Measurements from ENCODE around the gene SH2D1B.
"Not testable (repeated sequence)": the region's sequence is repeated elsewhere in the genome, so short reads cannot be mapped to it uniquely, and the experiment has no call there.

Gene SH2D1B, protein sequence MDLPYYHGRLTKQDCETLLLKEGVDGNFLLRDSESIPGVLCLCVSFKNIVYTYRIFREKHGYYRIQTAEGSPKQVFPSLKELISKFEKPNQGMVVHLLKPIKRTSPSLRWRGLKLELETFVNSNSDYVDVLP

DNA sequence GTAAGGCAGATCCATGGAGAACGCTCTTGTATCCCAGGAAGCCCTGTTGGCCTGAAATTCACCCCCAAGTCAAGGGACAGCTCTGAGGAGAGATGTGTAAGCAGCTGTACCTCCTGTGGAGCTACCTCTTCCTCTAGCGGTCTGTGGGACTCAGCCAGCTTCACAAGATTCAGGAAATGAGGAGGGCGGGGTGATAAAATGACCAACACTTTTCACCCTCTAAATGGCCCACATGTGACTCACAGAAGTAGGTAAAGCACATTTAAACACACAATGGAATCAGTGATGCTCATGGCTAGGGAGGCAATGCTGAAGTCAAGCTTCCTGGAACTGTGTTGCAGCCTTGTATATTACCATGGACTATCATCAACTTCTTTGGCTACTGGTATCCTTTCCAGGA, at the start of gene SH2D1B:
Gene SH2D1B, minus strand, starts transcription at position 135 of the 400 bp plus-strand sequence. Its CDS starts 120 bp downstream, at position 15.
- Histone ChIP-seq H3K27me3 (ENCODE audit: insufficient read depth, low read length) (no peaks in the 10 kb centered on the region), H3K4me1 (ENCODE audit: insufficient read depth, low read length) (no peaks in the 10 kb centered on the region), H2AFZ (ENCODE audit: low read depth, low read length) (no peak within 1 kb of the TSS), H3K4me3 (ENCODE audit: low read length) (no peak within 1 kb of the TSS), H3K36me3 (ENCODE audit: insufficient read depth, low read length) (no peaks in the 10 kb centered on the region), H3K9me3 (ENCODE audit: low read length) (peaks cover 3% of the 10 kb centered on the region)

DNA sequence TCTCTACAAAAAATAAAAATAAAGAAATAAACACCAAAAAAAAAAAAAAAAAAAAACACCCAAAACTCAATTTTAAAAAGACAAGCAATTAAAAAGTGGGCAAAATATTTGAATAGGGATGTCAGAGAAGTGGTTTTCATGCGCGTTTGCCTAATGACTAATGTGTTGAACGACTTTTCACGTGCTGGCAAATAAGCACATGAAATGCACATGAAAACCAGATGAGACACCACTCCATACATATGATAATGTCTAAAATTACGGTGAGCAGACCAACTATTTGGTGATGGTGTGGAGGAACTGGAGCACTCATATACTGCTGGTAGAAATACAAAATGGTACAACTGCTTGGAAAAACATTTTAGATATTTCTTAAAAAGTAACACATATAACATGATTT, 46.3 kb upstream of the SH2D1B start:
- Histone ChIP-seq H3K27me3 (ENCODE audit: insufficient read depth, low read length) (no peaks in the 10 kb centered on the region), H2AFZ (ENCODE audit: low read depth, low read length) (no peak overlapping the region), H3K36me3 (ENCODE audit: insufficient read depth, low read length) (no peaks in the 10 kb centered on the region), H3K9me3 (ENCODE audit: low read length) (no peaks in the 10 kb centered on the region), H3K4me3 (ENCODE audit: low read length) (no peak overlapping the region), H3K4me1 (ENCODE audit: insufficient read depth, low read length) (no peaks in the 10 kb centered on the region)

DNA sequence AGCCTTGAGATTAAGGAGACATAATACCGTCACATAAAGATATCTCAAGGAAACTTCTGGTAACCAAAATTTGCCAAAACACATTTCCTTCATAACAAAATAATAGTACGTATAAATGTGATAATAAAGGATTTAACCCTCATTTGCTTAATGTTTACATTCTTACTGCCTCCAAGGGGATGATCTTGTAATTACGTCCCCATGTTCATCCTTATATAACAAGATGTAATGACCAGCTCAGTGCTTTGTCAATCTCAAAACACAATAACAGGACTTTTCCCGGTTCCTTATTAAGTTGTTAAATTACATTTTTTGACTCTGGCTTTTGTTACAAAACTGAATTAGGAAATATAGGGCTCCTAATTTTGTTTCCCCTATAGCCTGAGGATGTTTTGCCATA, 44.4 kb upstream of the SH2D1B start:
- H3K4me1 ChIP-seq (ENCODE audit: insufficient read depth, low read length): no peaks in the 10 kb centered on the region
- H2AFZ ChIP-seq (ENCODE audit: low read depth, low read length): no peak overlapping the region
- no peak overlapping the region for H3K4me3 ChIP-seq (ENCODE audit: low read length)
- no peaks in the 10 kb centered on the region for H3K36me3 ChIP-seq (ENCODE audit: insufficient read depth, low read length)
- H3K9me3 ChIP-seq (ENCODE audit: low read length): no peaks in the 10 kb centered on the region
- H3K27me3 ChIP-seq (ENCODE audit: insufficient read depth, low read length): no peaks in the 10 kb centered on the region

DNA sequence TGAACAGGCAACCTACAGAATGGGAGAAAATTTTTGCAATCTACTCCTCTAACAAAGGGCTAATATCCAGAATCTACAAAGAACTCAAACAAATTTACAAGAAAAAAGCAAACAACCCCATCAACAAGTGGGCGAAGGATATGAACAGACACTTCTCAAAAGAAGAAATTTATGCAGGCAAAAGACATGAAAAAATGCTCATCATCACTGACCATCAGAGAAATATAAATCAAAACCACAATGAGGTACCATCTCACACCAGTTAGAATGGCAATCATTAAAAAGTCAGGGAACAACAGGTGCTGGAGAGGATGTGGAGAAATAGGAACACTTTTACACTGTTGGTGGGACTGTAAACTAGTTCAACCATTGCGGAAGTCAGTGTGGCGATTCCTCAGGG, 42.4 kb upstream of the SH2D1B start:
- not testable (repeated sequence) for H3K9me3 ChIP-seq (ENCODE audit: low read length); H2AFZ ChIP-seq (ENCODE audit: low read depth, low read length); H3K27me3 ChIP-seq (ENCODE audit: insufficient read depth, low read length); H3K4me3 ChIP-seq (ENCODE audit: low read length); H3K36me3 ChIP-seq (ENCODE audit: insufficient read depth, low read length); H3K4me1 ChIP-seq (ENCODE audit: insufficient read depth, low read length)

DNA sequence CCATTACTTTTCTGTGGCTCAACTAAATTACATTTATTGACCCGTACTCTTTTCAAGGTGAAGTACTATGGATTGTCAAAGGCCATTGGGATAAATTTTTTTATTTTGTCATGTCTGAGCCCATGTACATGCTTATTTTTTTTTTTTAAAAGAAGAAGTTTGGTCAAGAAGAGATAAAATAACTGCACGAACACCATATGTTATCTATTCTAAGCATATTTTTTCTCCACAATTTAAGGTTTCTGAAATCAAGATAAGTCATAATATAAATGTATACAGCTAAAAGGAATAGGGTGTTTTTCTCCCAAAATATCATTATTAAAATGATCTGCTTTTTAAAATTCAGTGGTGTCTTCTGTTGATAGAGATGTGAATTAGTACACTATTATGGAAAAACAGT, 35.0 kb upstream of the SH2D1B start:
- H3K4me3 ChIP-seq (ENCODE audit: low read length): no peak overlapping the region
- no peaks in the 10 kb centered on the region for H3K27me3 ChIP-seq (ENCODE audit: insufficient read depth, low read length)
- H3K4me1 ChIP-seq (ENCODE audit: insufficient read depth, low read length): no peaks in the 10 kb centered on the region
- no peak overlapping the region for H2AFZ ChIP-seq (ENCODE audit: low read depth, low read length)
- H3K9me3 ChIP-seq (ENCODE audit: low read length): no peaks in the 10 kb centered on the region
- H3K36me3 ChIP-seq (ENCODE audit: insufficient read depth, low read length): no peaks in the 10 kb centered on the region

DNA sequence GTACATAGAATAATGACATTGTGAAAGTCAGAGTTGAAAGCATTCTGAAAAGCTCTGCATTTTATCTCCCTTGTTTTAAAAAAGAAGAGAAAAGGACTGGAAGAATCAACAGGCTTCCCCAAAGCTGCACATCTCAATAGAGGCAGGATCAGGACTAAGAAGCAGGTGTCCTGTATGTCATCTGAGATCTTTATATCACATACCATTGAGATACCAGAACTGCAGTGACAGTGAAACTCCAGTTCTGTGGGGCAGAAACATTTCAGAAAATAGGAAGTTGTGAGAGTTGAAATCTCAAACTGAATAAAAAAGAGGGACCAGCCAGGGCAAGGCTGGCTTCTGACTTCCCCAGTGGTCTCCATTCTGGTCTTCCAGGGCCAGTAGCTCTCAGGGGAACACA, 33.0 kb upstream of the SH2D1B start:
- no peaks in the 10 kb centered on the region for H3K4me1 ChIP-seq (ENCODE audit: insufficient read depth, low read length)
- no peaks in the 10 kb centered on the region for H3K36me3 ChIP-seq (ENCODE audit: insufficient read depth, low read length)
- H3K27me3 ChIP-seq (ENCODE audit: insufficient read depth, low read length): no peaks in the 10 kb centered on the region
- no peak overlapping the region for H2AFZ ChIP-seq (ENCODE audit: low read depth, low read length)
- no peak overlapping the region for H3K4me3 ChIP-seq (ENCODE audit: low read length)
- no peaks in the 10 kb centered on the region for H3K9me3 ChIP-seq (ENCODE audit: low read length)

DNA sequence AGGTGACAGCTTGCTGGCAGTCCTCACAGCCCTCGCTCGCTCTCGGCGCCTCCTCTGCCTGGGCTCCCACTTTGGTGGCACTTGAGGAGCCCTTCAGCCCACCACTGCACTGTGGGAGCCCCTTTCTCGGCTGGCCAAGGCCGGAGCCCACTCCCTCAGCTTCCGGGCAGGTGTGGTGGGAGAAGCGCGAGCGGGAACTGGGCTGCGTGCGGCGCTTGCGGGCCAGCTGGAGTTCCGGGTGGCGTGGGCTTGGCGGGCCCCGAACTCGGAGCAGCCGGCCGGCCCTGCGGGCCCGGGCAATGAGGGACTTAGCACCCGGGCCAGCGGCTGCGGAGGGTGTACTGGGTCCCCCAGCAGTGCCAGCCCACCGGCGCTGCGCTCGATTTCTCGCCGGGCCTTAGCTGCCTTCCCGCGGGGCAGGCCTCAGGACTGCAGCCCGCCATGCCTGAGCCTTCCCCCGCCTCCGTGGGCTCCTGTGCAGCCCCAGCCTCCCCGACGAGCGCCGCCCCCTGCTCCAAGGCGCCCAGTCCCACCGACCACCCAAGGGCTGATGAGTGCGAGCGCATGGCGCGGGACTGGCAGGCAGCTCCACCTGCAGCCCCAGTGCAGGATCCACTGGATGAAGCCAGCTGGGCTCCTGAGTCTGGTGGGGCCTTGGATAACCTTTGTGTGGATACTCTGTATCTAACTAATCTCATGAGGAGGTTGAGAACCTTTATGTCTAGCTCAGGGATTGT, 21.2 kb upstream of the SH2D1B start:
- not testable (repeated sequence) for H3K36me3 ChIP-seq (ENCODE audit: insufficient read depth, low read length); H2AFZ ChIP-seq (ENCODE audit: low read depth, low read length); H3K4me1 ChIP-seq (ENCODE audit: insufficient read depth, low read length); H3K4me3 ChIP-seq (ENCODE audit: low read length); H3K27me3 ChIP-seq (ENCODE audit: insufficient read depth, low read length); H3K9me3 ChIP-seq (ENCODE audit: low read length)

DNA sequence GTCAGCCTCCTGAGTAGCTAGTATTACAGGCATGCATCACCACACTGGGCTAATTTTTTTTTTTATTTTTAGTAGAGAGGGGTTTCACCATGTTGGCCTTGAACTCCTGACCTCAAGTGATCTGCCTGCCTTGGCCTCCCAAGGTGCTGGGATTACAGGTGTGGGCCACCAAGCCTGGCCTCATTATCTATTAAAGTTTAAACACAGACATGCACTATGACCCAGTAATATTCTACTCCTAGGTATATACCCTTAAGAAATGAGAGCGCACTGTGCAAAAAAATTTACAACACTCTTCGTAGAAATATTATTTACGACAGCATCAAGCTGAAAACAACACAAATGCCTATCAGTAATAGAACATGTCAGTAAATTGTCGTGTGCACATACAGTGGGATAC, 18.6 kb upstream of the SH2D1B start:
- Histone ChIP-seq H3K4me1 (ENCODE audit: insufficient read depth, low read length) (no peaks in the 10 kb centered on the region), H2AFZ (ENCODE audit: low read depth, low read length) (no peak overlapping the region), H3K9me3 (ENCODE audit: low read length) (no peaks in the 10 kb centered on the region), H3K27me3 (ENCODE audit: insufficient read depth, low read length) (no peaks in the 10 kb centered on the region), H3K4me3 (ENCODE audit: low read length) (no peak overlapping the region), H3K36me3 (ENCODE audit: insufficient read depth, low read length) (no peaks in the 10 kb centered on the region)

DNA sequence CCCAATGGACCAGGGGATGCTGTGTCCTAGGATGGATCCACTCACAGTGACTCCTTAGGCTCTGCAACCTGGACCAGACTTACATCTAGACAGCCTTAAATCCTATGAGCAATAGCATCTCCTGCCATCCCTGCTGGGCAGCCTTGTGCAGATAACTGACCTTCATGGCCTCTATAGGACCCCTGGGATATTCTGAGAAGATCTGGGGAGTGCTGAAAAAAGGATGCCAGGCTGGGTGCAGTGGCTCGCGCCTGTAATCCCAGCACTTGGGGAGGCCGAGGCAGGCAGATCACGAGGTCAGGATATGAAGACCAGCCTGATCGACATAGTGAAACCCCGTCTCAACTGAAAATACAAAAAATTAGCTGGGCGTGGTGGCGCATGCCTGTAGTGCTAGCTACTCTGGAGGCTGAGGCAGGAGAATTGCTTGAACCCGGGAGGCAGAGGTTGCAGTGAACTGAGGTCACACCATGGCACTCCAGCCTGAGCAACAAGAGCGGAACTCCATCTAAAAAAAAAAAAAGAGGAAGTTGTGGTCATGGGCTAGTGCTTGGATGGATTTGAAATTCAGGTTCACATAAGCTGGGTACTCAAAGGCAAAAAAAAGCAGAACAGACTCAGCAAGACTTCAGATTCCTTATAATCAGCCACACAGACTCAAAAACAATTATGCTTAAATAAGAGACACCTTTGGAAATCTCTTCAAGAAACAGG, 10.9 kb upstream of the SH2D1B start:
- Histone ChIP-seq H3K9me3 (ENCODE audit: low read length) (no peaks in the 10 kb centered on the region), H2AFZ (ENCODE audit: low read depth, low read length) (no peak overlapping the region), H3K4me1 (ENCODE audit: insufficient read depth, low read length) (no peaks in the 10 kb centered on the region), H3K36me3 (ENCODE audit: insufficient read depth, low read length) (no peaks in the 10 kb centered on the region), H3K27me3 (ENCODE audit: insufficient read depth, low read length) (no peaks in the 10 kb centered on the region), H3K4me3 (ENCODE audit: low read length) (no peak overlapping the region)

DNA sequence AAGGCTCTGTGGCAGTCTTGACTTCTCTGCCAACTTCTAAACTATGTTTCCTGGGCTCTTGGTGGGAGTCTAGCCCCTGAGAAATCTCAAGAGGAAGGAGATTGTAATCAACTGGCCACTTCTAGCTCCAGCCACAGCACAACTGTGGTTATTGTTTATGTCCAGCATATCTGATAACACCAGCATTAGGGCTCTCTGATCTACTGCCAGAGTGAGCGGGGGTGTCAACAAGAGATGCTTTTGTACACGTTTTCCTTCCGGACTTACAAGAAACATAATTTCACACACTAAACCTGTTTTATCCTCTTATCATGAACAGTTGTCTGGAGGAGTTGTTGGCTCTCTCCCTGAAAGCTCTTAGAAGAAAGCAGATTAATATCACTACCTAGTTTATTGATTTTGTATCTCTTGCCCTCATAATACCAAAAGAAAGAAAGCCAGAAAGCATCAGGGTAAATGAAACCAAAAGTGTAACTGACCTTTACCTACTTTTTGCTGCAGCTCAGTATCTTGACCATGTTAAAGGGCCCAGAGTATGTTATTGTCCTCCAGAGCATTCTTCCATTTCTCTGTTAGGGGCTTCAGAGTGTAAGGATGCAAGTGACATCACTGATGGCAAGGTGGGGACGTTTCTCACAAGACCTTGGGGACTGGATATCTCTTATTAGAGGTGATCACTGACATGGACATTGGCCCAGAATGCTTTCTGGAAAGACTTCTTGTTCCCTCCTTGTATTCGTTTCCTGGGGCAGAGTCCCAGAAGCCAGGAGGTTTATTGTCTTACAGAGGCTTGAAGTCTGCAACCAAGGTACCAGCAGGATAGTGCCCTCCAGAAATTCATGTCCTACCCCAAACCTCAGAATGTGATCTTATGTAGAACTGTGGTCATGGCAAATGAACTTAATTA, 9.6 kb upstream of the SH2D1B start:
- Histone ChIP-seq H3K4me1 (ENCODE audit: insufficient read depth, low read length) (no peaks in the 10 kb centered on the region), H3K27me3 (ENCODE audit: insufficient read depth, low read length) (no peaks in the 10 kb centered on the region), H3K4me3 (ENCODE audit: low read length) (no peak overlapping the region), H3K36me3 (ENCODE audit: insufficient read depth, low read length) (no peaks in the 10 kb centered on the region), H2AFZ (ENCODE audit: low read depth, low read length) (no peak overlapping the region), H3K9me3 (ENCODE audit: low read length) (no peaks in the 10 kb centered on the region)

DNA sequence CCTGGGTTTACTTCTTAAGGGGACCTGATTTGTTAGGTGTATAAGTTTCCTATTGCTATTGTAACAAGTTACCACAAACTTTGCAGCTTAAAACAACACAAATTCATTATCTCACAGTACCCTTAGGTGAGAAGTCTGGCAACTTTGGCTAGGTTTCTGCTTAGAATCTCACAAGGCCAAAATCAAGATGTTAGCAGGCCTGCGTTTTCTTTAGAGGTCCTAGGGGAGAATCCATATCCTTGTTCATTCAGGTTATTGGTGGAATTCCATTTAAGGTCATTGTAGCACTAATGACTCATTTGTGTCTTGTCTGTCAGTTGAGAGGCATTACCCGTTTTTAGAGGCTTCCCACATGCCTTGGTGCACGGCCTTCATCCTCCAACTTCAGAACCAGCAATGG, 8.2 kb upstream of the SH2D1B start:
- H2AFZ ChIP-seq (ENCODE audit: low read depth, low read length): no peak overlapping the region
- no peaks in the 10 kb centered on the region for H3K4me1 ChIP-seq (ENCODE audit: insufficient read depth, low read length)
- H3K9me3 ChIP-seq (ENCODE audit: low read length): peaks cover 1% of the 10 kb centered on the region
- no peaks in the 10 kb centered on the region for H3K27me3 ChIP-seq (ENCODE audit: insufficient read depth, low read length)
- no peaks in the 10 kb centered on the region for H3K36me3 ChIP-seq (ENCODE audit: insufficient read depth, low read length)
- no peak overlapping the region for H3K4me3 ChIP-seq (ENCODE audit: low read length)

DNA sequence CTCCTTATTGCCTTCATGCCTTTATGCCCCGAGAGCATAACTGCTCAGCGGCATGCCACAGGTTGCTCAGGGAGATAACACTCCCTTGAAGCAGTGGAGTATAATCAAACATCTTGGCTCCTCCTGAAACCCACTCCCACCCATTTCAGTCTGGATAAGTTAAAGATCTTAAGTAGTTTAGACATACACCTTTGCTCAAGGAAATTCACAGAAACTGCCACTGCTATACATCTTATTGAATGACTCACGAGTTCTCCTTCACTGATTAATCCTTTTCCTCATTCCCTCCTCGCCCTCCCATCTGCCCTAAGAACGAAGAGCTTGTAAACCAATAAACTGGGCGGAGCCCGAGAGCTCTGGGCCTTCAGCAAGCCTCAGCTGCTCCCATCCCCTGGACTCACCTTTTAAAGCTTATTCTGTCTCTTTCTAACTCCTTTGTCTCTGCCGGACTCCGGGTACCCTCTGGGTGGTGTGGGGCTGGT, 7.6 kb upstream of the SH2D1B start:
- not testable (repeated sequence) for H3K9me3 ChIP-seq (ENCODE audit: low read length); H3K4me3 ChIP-seq (ENCODE audit: low read length); H2AFZ ChIP-seq (ENCODE audit: low read depth, low read length); H3K4me1 ChIP-seq (ENCODE audit: insufficient read depth, low read length); H3K36me3 ChIP-seq (ENCODE audit: insufficient read depth, low read length); H3K27me3 ChIP-seq (ENCODE audit: insufficient read depth, low read length)

DNA sequence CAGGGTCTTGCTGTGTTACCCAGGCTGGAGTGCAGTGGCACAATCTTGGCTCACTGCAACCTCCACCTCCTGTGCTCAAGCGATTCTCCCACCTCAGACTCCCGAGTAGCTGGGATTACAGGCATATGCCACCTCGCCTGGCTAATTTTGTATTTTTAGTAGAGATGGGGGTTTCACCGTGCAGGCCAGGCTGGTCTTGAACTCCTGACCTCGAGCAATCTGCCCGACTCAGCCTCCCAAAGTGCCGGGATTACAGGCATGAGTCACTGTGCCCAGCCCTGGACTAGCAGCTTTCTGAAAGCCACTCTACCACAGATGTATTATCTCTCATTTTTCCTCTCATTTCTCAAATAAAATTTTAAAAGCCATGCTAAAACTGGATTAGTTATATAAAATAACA, 6.6 kb upstream of the SH2D1B start:
- not testable (repeated sequence) for H3K27me3 ChIP-seq (ENCODE audit: insufficient read depth, low read length); H2AFZ ChIP-seq (ENCODE audit: low read depth, low read length); H3K4me1 ChIP-seq (ENCODE audit: insufficient read depth, low read length); H3K36me3 ChIP-seq (ENCODE audit: insufficient read depth, low read length); H3K9me3 ChIP-seq (ENCODE audit: low read length); H3K4me3 ChIP-seq (ENCODE audit: low read length)

Data from neuron (in vitro differentiated cells).